HepG2 (cell line): ENCODE results near the gene SFT2D1. TPM values are rescaled to one million over a fixed set of nuclear protein-coding genes. Genes with fewer than 3 reads are reported as not detected.

Source experiments
- ATAC-seq: fragments of 200-7000 bp; cut with Tn5 transposase; 3 replicates; pipeline ENCODE4 v1.9.1; 2020; ENCODE audit warnings: mild to moderate bottlenecking, moderate library complexity
- BruUV-seq: library from RNA; stranded (reverse); fragments of 400-500 nt; replicated peaks from 2 replicates; lab custom pipeline; 2021; lab: Mats Ljungman, UMichigan
- CTCF ChIA-PET: fragments of 300-600 bp; formaldehyde crosslinking; extraction: SDS; loops from one replicate; lab custom pipeline; 2021; ENCODE audit warnings: low total read pairs, inconsistent platforms, low intra/inter-chr PET ratio; lab: Yijun Ruan, JAX
- POLR2A ChIA-PET: fragments of 350-600 bp; sonication (Branson Sonifier 250); formaldehyde crosslinking; loops from one replicate; lab custom pipeline; 2020; ENCODE audit warnings: antibody characterized with exemption, inconsistent platforms; lab: Yijun Ruan, JAX
- DNase-seq: peaks from one replicate; pipeline ENCODE4 v3.0.0-alpha.2; 2015; ENCODE audit warnings: low spot score
- FAIRE-seq: peaks from 3 replicates; lab custom pipeline; 2011; peaks lifted over from hg19 to GRCh38; lab: Jason Lieb, UNC
- H2AFZ ChIP-seq: one replicate; pipeline ENCODE4 v1.6.1; 2011; ENCODE audit warnings: low read length, inconsistent platforms
- H3K27ac ChIP-seq: fragments of 300-600 bp; 3 replicates; pipeline ENCODE4 v1.8.0; 2011; ENCODE audit warnings: mixed run types, mild to moderate bottlenecking, mixed read lengths, low read length, inconsistent platforms; ENCODE audit not compliant: insufficient read depth; ENCODE audit errors: extremely low read length
- H3K27me3 ChIP-seq, 2 experiments: fragments of 200-600 bp in 1 of 2; 2 replicates in 1 of 2; 3 replicates in 1 of 2; pipeline versions ENCODE4 v1.6.0 to v1.8.0; 2011; ENCODE audit warnings: low read length in 2 of 2, mild to moderate bottlenecking in 2 of 2, moderate library complexity in 2 of 2, inconsistent platforms in 1 of 2; ENCODE audit not compliant: insufficient read depth in 2 of 2, control insufficient read depth in 1 of 2
- H3K36me3 ChIP-seq, 2 experiments: fragments of 200-600 bp in 1 of 2; replicated peaks in 1 of 2; 2 replicates in 1 of 2; 3 replicates in 1 of 2; pipeline versions ENCODE4 v1.5.1 to v1.8.0; 2011; ENCODE audit warnings: low read length in 2 of 2, inconsistent platforms in 1 of 2; ENCODE audit not compliant: insufficient read depth in 2 of 2, control insufficient read depth in 1 of 2
- H3K4me1 ChIP-seq: 2 replicates; pipeline ENCODE4 v1.5.1; 2012; ENCODE audit warnings: low read length, inconsistent platforms; ENCODE audit not compliant: insufficient read depth
- H3K4me2 ChIP-seq: 2 replicates; pipeline ENCODE4 v1.6.0; 2011; ENCODE audit warnings: low read depth, low read length, inconsistent platforms
- H3K4me3 ChIP-seq, 3 experiments: fragments of 200-600 bp in 1 of 3; sonication (generic), shearing (Covaris generic) in 1 of 3; replicated peaks in 1 of 3; 2 replicates each; pipeline ENCODE4 v1.5.1; 2011 to 2016; ENCODE audit warnings: low read length in 3 of 3, inconsistent platforms in 2 of 3, low read depth in 2 of 3, mild to moderate bottlenecking in 2 of 3, control low read depth in 1 of 3, mixed read lengths in 1 of 3; ENCODE audit not compliant: insufficient read depth in 1 of 3
- H3K79me2 ChIP-seq: one replicate; pipeline ENCODE4 v1.6.1; 2011; ENCODE audit warnings: low read length, inconsistent platforms; ENCODE audit not compliant: insufficient read depth
- H3K9ac ChIP-seq: 2 replicates; pipeline ENCODE4 v1.6.0; 2011; ENCODE audit warnings: mild to moderate bottlenecking, low read depth, low read length, inconsistent platforms; ENCODE audit not compliant: insufficient read depth
- H3K9me3 ChIP-seq: 2 replicates; pipeline ENCODE4 v1.5.1; 2012; ENCODE audit warnings: mild to moderate bottlenecking, low read length
- H4K20me1 ChIP-seq: 2 replicates; pipeline ENCODE4 v1.6.0; 2011; ENCODE audit warnings: inconsistent platforms, mild to moderate bottlenecking, low read length, moderate library complexity; ENCODE audit not compliant: insufficient read depth
- ARID4A ChIP-seq: sonication (generic); formaldehyde crosslinking; IDR thresholded peaks from 2 replicates; pipeline ENCODE4 v1.5.0; 2020; ENCODE audit warnings: mild to moderate bottlenecking, missing genetic modification reagents, borderline replicate concordance
- FOXA3 ChIP-seq: IDR thresholded peaks from 2 replicates; pipeline ENCODE4 v1.6.1; 2016; ENCODE audit warnings: missing genetic modification reagents, missing compliant biosample characterization
- HIC2 ChIP-seq: sonication (generic); formaldehyde crosslinking; IDR thresholded peaks from 2 replicates; pipeline ENCODE4 v1.9.0; 2022; ENCODE audit warnings: low read depth, missing genetic modification reagents
- NFAT5 ChIP-seq: sonication (generic); formaldehyde crosslinking; IDR thresholded peaks from 2 replicates; pipeline ENCODE4 v1.4.0; 2020; ENCODE audit warnings: missing genetic modification reagents
- SATB2 ChIP-seq: sonication (generic); formaldehyde crosslinking; IDR thresholded peaks from 2 replicates; pipeline ENCODE4 v1.5.0; 2020; ENCODE audit warnings: missing genetic modification reagents
- SOX6 ChIP-seq, 2 experiments: fragments of 450-650 bp in 1 of 2; sonication (generic) in 1 of 2; formaldehyde crosslinking in 1 of 2; IDR thresholded peaks; 2 replicates each; pipeline versions ENCODE4 v1.4.0 to v1.6.1; 2017 to 2020; ENCODE audit warnings: antibody characterized with exemption in 1 of 2, mild to moderate bottlenecking in 1 of 2, missing genetic modification reagents in 1 of 2
- SP4 ChIP-seq: sonication (generic); formaldehyde crosslinking; IDR thresholded peaks from 2 replicates; pipeline ENCODE4 v1.8.1; 2023; ENCODE audit warnings: mild to moderate bottlenecking, missing genetic modification reagents
- ZFP1 ChIP-seq: IDR thresholded peaks from 2 replicates; pipeline ENCODE4 v1.6.1; 2016
- ZNF354B ChIP-seq: sonication (generic); formaldehyde crosslinking; IDR thresholded peaks from 2 replicates; pipeline ENCODE4 v1.8.0; 2022; ENCODE audit warnings: mild to moderate bottlenecking, missing genetic modification reagents
- ZNF510 ChIP-seq: sonication (generic); formaldehyde crosslinking; IDR thresholded peaks from 2 replicates; pipeline ENCODE4 v1.4.0; 2020; ENCODE audit warnings: low read depth, mild to moderate bottlenecking, missing genetic modification reagents
- WGBS: methylation state at CpG from one replicate; pipeline ENCODE4 v1.1.6; 2017; ENCODE audit warnings: low lambda C conversion rate; 5-methylcytosine and 5-hydroxymethylcytosine counted together
- in situ Hi-C: cut with HindIII; loops from 2 replicates; pipeline ENCODE4 v1.10.0; 2017; ENCODE audit warnings: low pct_unique_long_range_greater_than_20kb; ENCODE audit not compliant: extremely low pct_ligation_motif_present
- intact Hi-C: fragments of 100-400 bp; cut with micrococcal nuclease; formaldehyde crosslinking; loops from one replicate; pipeline ENCODE4 v1.10.0; 2022; ENCODE audit not compliant: unreplicated experiment
- polyA plus RNA-seq, 8 experiments: library from polyadenylated mRNA; depleted of rRNA in 3 of 8; stranded (reverse) in 7 of 8; unstranded in 1 of 8; fragments of >200 nt; fragmentation: Illumina TruSeq in 4 of 8; extraction: Trizol in 4 of 8; gene quantifications; 2 replicates each; pipeline versions ENCODE4 v1.2.1 to v1.2.3, GENCODE V29; 2011 to 2016; ENCODE audit warnings: low read depth in 4 of 8, missing spikeins in 1 of 8, mixed read lengths in 1 of 8; ENCODE audit not compliant: insufficient read depth in 1 of 8
- total RNA-seq, 5 experiments: library from RNA; depleted of rRNA; stranded (reverse); fragments of >200 nt; fragmentation: Illumina TruSeq; extraction: Trizol; gene quantifications; 2 replicates each; pipeline ENCODE4 v1.2.3, GENCODE V29; 2016; ENCODE audit warnings: low read depth in 1 of 5

The SFT2D1 gene
- total and polyA plus RNA-seq, 2 of the 13 experiments (the other 11 are each of a cell fraction or from before 2014, with no cell fraction given) = 115 to 147 TPM

GRCh38 chr6:166308769-166309589 lies 33.4 kb downstream of the SFT2D1 start:
- ChIA-PET CTCF (no interaction called here), POLR2A (no interaction called here)
- Histone ChIP-seq H4K20me1 (no peaks in the 10 kb centered on the region), H3K9me3 (no peaks in the 10 kb centered on the region), H3K27me3 (peaks cover 13 to 51% of the 10 kb centered on the region in 2 experiments; a peak in 4 of 5 replicates), H3K79me2 (no peaks in the 10 kb centered on the region), H3K9ac (no peak overlapping the region), H3K4me2 (peak overlapping the region; percentile 90), H3K36me3 (no peaks in the 10 kb centered on the region), H3K27ac (no peak overlapping the region), H3K4me3 (peak overlapping the region; percentile 56 to 79 (median 76)), H2AFZ (no peak overlapping the region), H3K4me1 (peaks cover 29% of the 10 kb centered on the region)
- FAIRE-seq (no peak), DNase-seq (peak; percentile 36), ATAC-seq (peak; percentile 48)
- 8% methylated on average over 10 of the region's 11 CpGs for WGBS
- no TSS peak for BruUV-seq
- in situ Hi-C loops = no loop called here
- intact Hi-C loops = no loop called here
- TF ChIP-seq HIC2 (peak; percentile 46; the same call in 1 of the 2 replicates), ZNF510 (no peak; the same call in 1 of the 2 replicates), ZNF354B (CRISPR knock-in tag) (no peak), SP4 (CRISPR knock-in tag) (no peak), NFAT5 (CRISPR knock-in tag) (no peak), SOX6 (IDR thresholded peaks at IDR 0.05) (no peak), SOX6 (CRISPR knock-in tag; IDR thresholded peaks at IDR 0.05) (peak; percentile 22; the same call in 1 of the 2 replicates), ZFP1 (CRISPR knock-in tag) (no peak), FOXA3 (CRISPR knock-in tag) (peak; percentile 51; the same call in 1 of the 2 replicates), ARID4A (CRISPR knock-in tag) (no peak), SATB2 (no peak)
